ENCODE measurements around the gene PTCHD1. TPM values are rescaled to one million over a fixed set of nuclear protein-coding genes. Genes with fewer than 3 reads are reported as not detected.

The PTCHD1 gene
- total RNA-seq, 1 donor from 2014 or later: 3.4 TPM

DNA sequence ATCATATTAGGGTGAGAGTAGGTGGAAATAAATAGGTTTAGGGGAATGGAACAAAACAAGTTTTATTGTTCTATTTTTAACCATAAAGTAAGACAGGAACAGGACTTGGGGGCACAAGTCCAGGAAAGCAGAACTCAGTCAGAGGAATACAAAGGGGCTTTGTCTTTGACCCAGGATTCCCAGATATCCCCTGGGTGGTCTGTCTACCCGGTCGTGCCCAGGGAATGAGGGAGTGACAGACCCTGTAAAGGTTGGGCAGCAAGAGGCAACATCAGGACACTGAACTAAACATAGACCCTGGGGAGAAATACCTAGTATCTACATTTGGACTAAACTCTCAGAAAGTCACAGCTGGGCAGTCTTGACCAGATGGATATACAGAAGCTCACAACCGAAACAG, 50.6 kb downstream of the PTCHD1 start:
- DNase-seq (ENCODE audit: extremely low spot score in 2 of 2): no peak
- Histone ChIP-seq H3K36me3 (no peaks in the 10 kb centered on the region), H3K4me1 (no peaks in the 10 kb centered on the region), H3K27me3 (no peaks in the 10 kb centered on the region), H3K9me3 (no peaks in the 10 kb centered on the region), H3K4me3 (no peak overlapping the region), H3K27ac (no peak overlapping the region)
- intact Hi-C loops (cut with DNase I): no loop called here
- no peak for TF ChIP-seq POLR2A (IDR thresholded peaks at IDR 0.05)
- TF ChIP-seq POLR2AphosphoS5 (IDR thresholded peaks at IDR 0.05; ENCODE audit: insufficient read depth in 1 of 2, low read depth in 1 of 2): no peak
- TF ChIP-seq, protein P1, sequence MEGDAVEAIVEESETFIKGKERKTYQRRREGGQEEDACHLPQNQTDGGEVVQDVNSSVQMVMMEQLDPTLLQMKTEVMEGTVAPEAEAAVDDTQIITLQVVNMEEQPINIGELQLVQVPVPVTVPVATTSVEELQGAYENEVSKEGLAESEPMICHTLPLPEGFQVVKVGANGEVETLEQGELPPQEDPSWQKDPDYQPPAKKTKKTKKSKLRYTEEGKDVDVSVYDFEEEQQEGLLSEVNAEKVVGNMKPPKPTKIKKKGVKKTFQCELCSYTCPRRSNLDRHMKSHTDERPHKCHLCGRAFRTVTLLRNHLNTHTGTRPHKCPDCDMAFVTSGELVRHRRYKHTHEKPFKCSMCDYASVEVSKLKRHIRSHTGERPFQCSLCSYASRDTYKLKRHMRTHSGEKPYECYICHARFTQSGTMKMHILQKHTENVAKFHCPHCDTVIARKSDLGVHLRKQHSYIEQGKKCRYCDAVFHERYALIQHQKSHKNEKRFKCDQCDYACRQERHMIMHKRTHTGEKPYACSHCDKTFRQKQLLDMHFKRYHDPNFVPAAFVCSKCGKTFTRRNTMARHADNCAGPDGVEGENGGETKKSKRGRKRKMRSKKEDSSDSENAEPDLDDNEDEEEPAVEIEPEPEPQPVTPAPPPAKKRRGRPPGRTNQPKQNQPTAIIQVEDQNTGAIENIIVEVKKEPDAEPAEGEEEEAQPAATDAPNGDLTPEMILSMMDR (IDR thresholded peaks at IDR 0.05): no peak

DNA sequence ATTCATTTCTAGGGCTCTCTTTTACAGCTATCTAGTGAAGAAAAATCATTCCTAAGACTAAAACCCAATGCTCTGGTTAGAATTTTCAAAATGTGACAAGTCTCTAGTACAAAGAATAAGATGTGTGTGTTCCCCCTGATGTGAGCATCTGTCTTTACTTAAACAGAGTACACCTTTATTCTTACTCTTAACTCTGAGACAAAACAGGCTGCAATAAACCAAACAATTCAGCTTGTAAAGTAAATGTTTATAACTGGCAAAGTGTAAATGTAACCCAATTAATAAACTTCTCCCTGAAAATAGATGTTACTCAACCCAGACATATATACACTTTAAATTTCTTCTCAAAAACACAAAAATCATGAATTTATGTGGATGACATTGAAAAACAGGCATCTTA, 51.6 kb downstream of the PTCHD1 start:
- no peaks in the 10 kb centered on the region for H3K9me3 ChIP-seq
- DNase-seq (ENCODE audit: extremely low spot score in 2 of 2): no peak
- H3K4me3 ChIP-seq: no peak overlapping the region
- no peaks in the 10 kb centered on the region for H3K27me3 ChIP-seq
- no peaks in the 10 kb centered on the region for H3K4me1 ChIP-seq
- no peak overlapping the region for H3K27ac ChIP-seq
- intact Hi-C loops (cut with DNase I): no loop called here
- no peaks in the 10 kb centered on the region for H3K36me3 ChIP-seq
- TF ChIP-seq POLR2A (IDR thresholded peaks at IDR 0.05) (no peak), POLR2AphosphoS5 (IDR thresholded peaks at IDR 0.05; ENCODE audit: insufficient read depth in 1 of 2, low read depth in 1 of 2) (no peak)
- TF ChIP-seq, protein P1 (IDR thresholded peaks at IDR 0.05): no peak

DNA sequence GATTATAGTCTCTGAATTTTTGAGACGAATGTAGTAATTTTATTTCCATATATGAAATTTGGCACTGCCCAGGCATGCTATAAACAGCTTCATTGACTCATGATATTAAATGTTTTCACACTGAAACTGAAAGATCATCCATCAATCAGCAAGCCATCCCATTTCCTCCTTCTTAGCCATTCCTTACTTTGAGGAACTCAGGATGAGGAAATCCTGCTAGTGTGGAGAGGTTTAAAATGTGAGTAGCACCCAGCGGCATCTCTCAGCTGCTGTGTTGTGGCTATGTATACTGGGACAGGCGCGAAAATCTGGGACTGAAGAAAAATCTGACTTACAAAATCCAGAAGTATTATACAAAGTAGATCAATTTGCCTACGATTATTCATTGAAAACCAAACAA, 52.1 kb downstream of the PTCHD1 start:
- H3K27me3 ChIP-seq: no peaks in the 10 kb centered on the region
- no peak for DNase-seq (ENCODE audit: extremely low spot score in 2 of 2)
- H3K4me1 ChIP-seq: no peaks in the 10 kb centered on the region
- intact Hi-C loops (cut with DNase I): no loop called here
- no peaks in the 10 kb centered on the region for H3K9me3 ChIP-seq
- no peak overlapping the region for H3K4me3 ChIP-seq
- TF ChIP-seq, protein P1 (IDR thresholded peaks at IDR 0.05): no peak
- TF ChIP-seq POLR2A (IDR thresholded peaks at IDR 0.05) (no peak), POLR2AphosphoS5 (IDR thresholded peaks at IDR 0.05; ENCODE audit: insufficient read depth in 1 of 2, low read depth in 1 of 2) (no peak)
- H3K27ac ChIP-seq: no peak overlapping the region
- H3K36me3 ChIP-seq: no peaks in the 10 kb centered on the region

DNA sequence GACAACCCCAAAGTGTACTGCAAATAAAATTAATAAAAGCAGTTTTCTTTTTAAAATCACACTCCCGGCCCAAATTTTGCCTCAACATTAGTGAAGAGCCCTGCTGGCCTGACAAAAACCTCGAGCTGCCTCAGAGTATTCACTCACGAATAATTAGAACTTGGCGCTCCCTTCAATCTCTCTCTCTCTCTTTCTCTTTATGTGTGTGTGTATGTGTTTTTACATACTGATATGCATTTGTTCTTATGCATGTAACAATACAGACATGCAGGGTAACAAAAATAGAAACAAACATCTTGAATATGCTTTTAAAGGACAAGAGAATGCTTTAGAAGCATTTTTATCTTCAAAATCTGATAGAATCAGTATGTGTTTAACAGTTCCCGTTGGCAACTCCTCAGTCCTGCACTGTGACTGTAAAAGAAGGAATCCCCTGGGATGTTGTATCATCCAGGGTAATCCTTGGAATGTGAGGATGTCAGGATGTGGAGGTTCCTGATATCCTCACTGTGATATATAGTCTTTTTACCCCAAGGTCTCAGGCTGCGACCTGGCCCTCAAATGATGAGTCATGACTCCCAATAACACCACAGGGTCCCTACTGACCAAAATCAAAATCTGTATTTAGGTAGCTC, 53.0 kb downstream of the PTCHD1 start:
- intact Hi-C loops (cut with DNase I): no loop called here
- H3K27ac ChIP-seq: no peak overlapping the region
- no peaks in the 10 kb centered on the region for H3K9me3 ChIP-seq
- no peaks in the 10 kb centered on the region for H3K4me1 ChIP-seq
- H3K27me3 ChIP-seq: no peaks in the 10 kb centered on the region
- H3K36me3 ChIP-seq: no peaks in the 10 kb centered on the region
- no peak overlapping the region for H3K4me3 ChIP-seq
- no peak for DNase-seq (ENCODE audit: extremely low spot score in 2 of 2)
- TF ChIP-seq POLR2AphosphoS5 (IDR thresholded peaks at IDR 0.05; ENCODE audit: insufficient read depth in 1 of 2, low read depth in 1 of 2) (no peak), POLR2A (IDR thresholded peaks at IDR 0.05) (no peak)
- TF ChIP-seq, protein P1 (IDR thresholded peaks at IDR 0.05): no peak

DNA sequence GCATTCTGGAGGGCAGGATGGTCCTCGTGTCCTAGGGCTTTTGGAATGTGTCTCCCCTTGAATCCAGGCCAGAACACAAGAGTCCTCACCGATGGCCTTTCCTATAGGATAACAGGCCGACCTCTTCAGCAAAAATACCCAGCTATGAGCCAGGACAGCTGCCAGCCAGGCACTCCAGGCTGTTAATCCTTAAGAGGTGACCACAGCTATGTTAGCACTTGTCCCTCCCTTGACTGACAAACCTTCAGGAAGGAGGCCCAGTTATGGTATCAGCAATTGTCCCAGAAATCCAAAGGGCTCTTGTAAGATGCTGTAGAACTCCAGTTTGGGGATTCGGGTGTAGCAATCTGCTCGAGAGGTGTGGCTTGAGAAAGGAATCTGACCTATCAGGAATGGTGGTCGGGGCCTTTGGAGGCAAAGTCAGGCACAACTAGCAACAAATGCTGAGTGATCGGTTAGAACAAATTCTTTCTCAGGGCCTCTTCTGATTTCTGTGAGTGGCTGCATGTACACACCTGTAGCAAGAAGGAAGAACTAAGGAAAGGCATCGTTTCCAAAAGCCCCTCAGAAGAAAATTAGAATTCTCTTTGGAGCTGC, 54.6 kb downstream of the PTCHD1 start:
- no peak overlapping the region for H3K4me3 ChIP-seq
- no peak for DNase-seq (ENCODE audit: extremely low spot score in 2 of 2)
- no peak overlapping the region for H3K27ac ChIP-seq
- H3K9me3 ChIP-seq: no peaks in the 10 kb centered on the region
- H3K27me3 ChIP-seq: no peaks in the 10 kb centered on the region
- TF ChIP-seq POLR2A (IDR thresholded peaks at IDR 0.05): no peak
- TF ChIP-seq POLR2AphosphoS5 (IDR thresholded peaks at IDR 0.05; ENCODE audit: insufficient read depth in 1 of 2, low read depth in 1 of 2): no peak
- TF ChIP-seq, protein P1 (IDR thresholded peaks at IDR 0.05): no peak
- intact Hi-C loops (cut with DNase I): no loop called here
- H3K36me3 ChIP-seq: no peaks in the 10 kb centered on the region
- no peaks in the 10 kb centered on the region for H3K4me1 ChIP-seq
